Activated CD4-positive, alpha-beta T cell treated with anti-CD3 and anti-CD28 coated beads, Interleukin-2, amount 10 ng/mL, durations not matched to agents 24 days and 14 days (primary cell): ENCODE data around the gene ZIC4. TPM values are rescaled to one million over a fixed set of nuclear protein-coding genes. Genes with fewer than 3 reads are reported as not detected.
A peak's percentile ranks its signal among the peaks of the same experiment; 100 is the strongest.

Experiments used
- DNase-seq: peaks from one replicate; pipeline ENCODE4 v3.0.0; 2022
- H3K27ac Mint-ChIP-seq: one replicate; pipeline ENCODE4 v1.8.0; 2022; ENCODE audit warnings: mild to moderate bottlenecking, mixed read lengths
- H3K27me3 Mint-ChIP-seq: one replicate; pipeline ENCODE4 v1.8.0; 2022; ENCODE audit warnings: mixed read lengths
- H3K36me3 Mint-ChIP-seq: one replicate; pipeline ENCODE4 v1.8.0; 2022; ENCODE audit warnings: low read depth, mild to moderate bottlenecking, mixed read lengths
- H3K4me1 Mint-ChIP-seq: one replicate; pipeline ENCODE4 v1.8.0; 2021; ENCODE audit warnings: mixed read lengths
- H3K4me3 Mint-ChIP-seq: one replicate; pipeline ENCODE4 v1.8.0; 2022; ENCODE audit warnings: mild to moderate bottlenecking, moderate library complexity, mixed read lengths
- H3K9me3 Mint-ChIP-seq: one replicate; pipeline ENCODE4 v1.8.0; 2021; ENCODE audit warnings: mixed read lengths
- intact Hi-C: fragments of 100-400 bp; cut with micrococcal nuclease; formaldehyde crosslinking; loops from one replicate; pipeline ENCODE4 v1.15.1; 2023
- total RNA-seq: library from RNA; stranded (reverse); gene quantifications from 2 replicates; pipeline ENCODE4 v1.2.3, GENCODE V29; 2022

ZIC4 gene
- total RNA-seq, 1 donor from 2014 or later: not detected

DNA sequence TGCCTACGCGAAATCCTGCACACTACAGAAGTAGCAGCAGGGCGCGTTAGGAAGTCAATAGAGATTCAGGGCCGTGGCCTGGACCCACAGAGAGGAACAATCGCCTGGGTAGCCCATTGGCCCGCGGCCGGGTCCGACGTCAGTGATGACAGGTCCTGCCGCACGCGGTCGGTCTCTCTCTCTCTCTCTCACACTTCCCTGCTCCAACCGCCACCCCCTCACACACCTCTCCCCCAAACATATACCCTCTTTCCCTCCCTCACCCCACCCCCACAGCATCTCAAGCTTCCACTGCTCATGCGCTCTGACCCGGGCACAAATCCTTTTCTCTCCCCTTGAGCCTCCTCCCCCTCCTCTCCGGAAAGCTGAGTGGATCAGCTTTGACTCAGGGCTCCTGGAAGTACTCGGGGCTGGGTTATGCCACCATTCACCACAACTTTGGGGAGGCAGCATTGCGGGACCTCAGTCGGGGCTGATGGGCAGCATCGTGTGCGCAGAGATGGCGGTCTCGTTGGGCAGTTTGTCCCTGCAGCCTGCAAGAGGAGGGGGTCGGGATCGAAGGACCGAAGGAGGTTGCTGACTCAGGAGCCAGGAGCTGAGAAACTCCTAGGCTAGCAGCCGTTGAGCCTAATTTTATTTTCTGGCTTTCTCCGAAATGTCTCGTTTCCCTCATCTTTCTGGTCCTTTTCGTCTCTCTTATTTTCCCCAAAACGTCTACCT, 9.0 kb downstream of the ZIC4 start:
- no peaks in the 10 kb centered on the region for H3K36me3 Mint-ChIP-seq
- peaks cover 6% of the 10 kb centered on the region for H3K9me3 Mint-ChIP-seq
- DNase-seq: no peak
- peak overlapping the region; percentile 37 for H3K27ac Mint-ChIP-seq
- H3K4me3 Mint-ChIP-seq: no peak overlapping the region
- intact Hi-C loops: loop anchor here (2.0 kb wide), 1 partner anchor 15 kb away; no protein-coding TSS in a partner anchor
- H3K4me1 Mint-ChIP-seq: peaks cover 4% of the 10 kb centered on the region
- peaks cover 66% of the 10 kb centered on the region for H3K27me3 Mint-ChIP-seq

GRCh38 chr3:147396712-147397046, 9.7 kb downstream of the ZIC4 start:
- H3K4me1 Mint-ChIP-seq: peaks cover 4% of the 10 kb centered on the region
- DNase-seq: no peak
- H3K36me3 Mint-ChIP-seq: no peaks in the 10 kb centered on the region
- no peak overlapping the region for H3K27ac Mint-ChIP-seq
- no peak overlapping the region for H3K4me3 Mint-ChIP-seq
- intact Hi-C loops: loop anchor here (2.0 kb wide), 1 partner anchor 16 kb away; no protein-coding TSS in a partner anchor
- peaks cover 6% of the 10 kb centered on the region for H3K9me3 Mint-ChIP-seq
- H3K27me3 Mint-ChIP-seq: peaks cover 68% of the 10 kb centered on the region

DNA sequence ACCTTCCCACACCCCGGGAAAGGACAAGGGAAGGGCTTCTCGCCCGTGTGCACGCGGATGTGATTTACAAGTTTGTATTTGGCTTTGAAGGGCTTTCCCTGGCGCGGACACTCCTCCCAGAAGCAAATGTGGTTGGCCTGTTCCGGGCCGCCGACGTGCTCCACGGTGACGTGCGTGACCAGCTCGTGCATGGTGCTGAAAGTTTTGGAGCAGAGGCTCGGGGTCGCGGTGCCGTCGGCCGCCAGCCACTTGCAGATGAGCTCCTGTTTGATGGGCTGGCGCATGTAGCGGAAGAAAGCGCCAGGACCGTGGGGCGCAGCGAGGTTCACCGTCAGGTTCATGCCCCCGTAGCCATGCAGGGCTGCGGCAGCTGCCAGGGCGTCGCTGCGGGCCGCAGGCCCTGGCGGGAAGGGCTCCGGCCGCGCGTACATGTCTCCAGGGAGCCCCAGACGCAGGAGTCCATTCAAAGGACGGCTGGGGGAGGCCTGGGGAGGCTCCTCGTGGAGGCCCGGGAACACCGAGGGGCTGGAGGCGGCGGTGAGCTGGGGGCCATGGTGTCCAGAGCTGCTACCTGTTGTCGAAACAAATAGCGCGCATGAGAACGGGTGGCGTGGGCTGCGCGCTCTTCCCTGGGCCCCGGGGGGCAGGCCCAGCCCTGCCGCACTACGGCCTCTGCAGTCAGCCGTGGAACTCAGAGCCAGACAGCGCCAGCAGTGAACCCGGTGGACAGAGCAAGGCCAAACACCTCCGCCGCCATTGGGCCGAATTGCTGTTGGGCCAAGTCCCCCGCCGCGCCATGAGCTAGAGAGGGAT, 10.2 kb downstream of the ZIC4 start:
- no peak overlapping the region for H3K27ac Mint-ChIP-seq
- H3K36me3 Mint-ChIP-seq: no peaks in the 10 kb centered on the region
- intact Hi-C loops: loop anchor here (2.0 kb wide), 1 partner anchor 17 kb away; no protein-coding TSS in a partner anchor
- peaks cover 71% of the 10 kb centered on the region for H3K27me3 Mint-ChIP-seq
- peaks cover 6% of the 10 kb centered on the region for H3K9me3 Mint-ChIP-seq
- no peak for DNase-seq
- no peak overlapping the region for H3K4me3 Mint-ChIP-seq
- peaks cover 4% of the 10 kb centered on the region for H3K4me1 Mint-ChIP-seq

DNA sequence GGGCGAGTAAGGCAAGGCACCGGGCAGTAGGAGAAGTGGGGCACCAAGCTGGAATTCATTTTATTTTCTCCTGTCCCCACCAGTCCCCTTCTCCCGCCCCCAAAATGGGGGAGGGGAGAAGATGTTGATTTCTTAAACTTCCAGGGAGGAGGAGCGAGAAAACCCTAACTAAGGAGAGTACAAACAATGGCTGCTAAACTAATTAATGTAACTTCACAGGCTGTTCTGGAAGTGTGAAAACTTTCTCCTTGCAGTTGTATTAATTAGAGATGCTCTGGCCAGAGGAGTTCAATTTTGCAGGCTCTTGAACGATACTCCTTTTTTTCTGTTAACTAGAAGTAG, 11.5 kb downstream of the ZIC4 start:
- H3K4me3 Mint-ChIP-seq: no peak overlapping the region
- H3K9me3 Mint-ChIP-seq: peaks cover 8% of the 10 kb centered on the region
- H3K36me3 Mint-ChIP-seq: no peaks in the 10 kb centered on the region
- peaks cover 4% of the 10 kb centered on the region for H3K4me1 Mint-ChIP-seq
- peak overlapping the region; percentile 34 for H3K27ac Mint-ChIP-seq
- H3K27me3 Mint-ChIP-seq: peaks cover 70% of the 10 kb centered on the region
- no peak for DNase-seq
- intact Hi-C loops: no loop called here

GRCh38 chr3:147393943-147394883, 12.1 kb downstream of the ZIC4 start:
- peaks cover 4% of the 10 kb centered on the region for H3K4me1 Mint-ChIP-seq
- no peak overlapping the region for H3K4me3 Mint-ChIP-seq
- peak overlapping the region; percentile 42 for H3K27ac Mint-ChIP-seq
- H3K27me3 Mint-ChIP-seq: peaks cover 69% of the 10 kb centered on the region
- no peaks in the 10 kb centered on the region for H3K36me3 Mint-ChIP-seq
- intact Hi-C loops: no loop called here
- peaks cover 12% of the 10 kb centered on the region for H3K9me3 Mint-ChIP-seq
- no peak for DNase-seq

GRCh38 chr3:147393261-147393942, 12.9 kb downstream of the ZIC4 start:
- no peak overlapping the region for H3K27ac Mint-ChIP-seq
- H3K4me1 Mint-ChIP-seq: peaks cover 4% of the 10 kb centered on the region
- intact Hi-C loops: no loop called here
- H3K4me3 Mint-ChIP-seq: no peak overlapping the region
- no peak for DNase-seq
- H3K36me3 Mint-ChIP-seq: no peaks in the 10 kb centered on the region
- H3K9me3 Mint-ChIP-seq: peaks cover 12% of the 10 kb centered on the region
- H3K27me3 Mint-ChIP-seq: peaks cover 71% of the 10 kb centered on the region

- no peak for DNase-seq
- intact Hi-C loops: loop anchor here (1.0 kb wide), 1 partner anchor 36 kb away; no protein-coding TSS in a partner anchor
- H3K4me1 Mint-ChIP-seq: peaks cover 1% of the 10 kb centered on the region
- no peaks in the 10 kb centered on the region for H3K36me3 Mint-ChIP-seq
- H3K27me3 Mint-ChIP-seq: peaks cover 71% of the 10 kb centered on the region
- no peak overlapping the region for H3K27ac Mint-ChIP-seq
- peaks cover 12% of the 10 kb centered on the region for H3K9me3 Mint-ChIP-seq
- H3K4me3 Mint-ChIP-seq: no peak overlapping the region
Observed at GRCh38 chr3:147392625-147392946, 13.8 kb downstream of the ZIC4 start.

DNA sequence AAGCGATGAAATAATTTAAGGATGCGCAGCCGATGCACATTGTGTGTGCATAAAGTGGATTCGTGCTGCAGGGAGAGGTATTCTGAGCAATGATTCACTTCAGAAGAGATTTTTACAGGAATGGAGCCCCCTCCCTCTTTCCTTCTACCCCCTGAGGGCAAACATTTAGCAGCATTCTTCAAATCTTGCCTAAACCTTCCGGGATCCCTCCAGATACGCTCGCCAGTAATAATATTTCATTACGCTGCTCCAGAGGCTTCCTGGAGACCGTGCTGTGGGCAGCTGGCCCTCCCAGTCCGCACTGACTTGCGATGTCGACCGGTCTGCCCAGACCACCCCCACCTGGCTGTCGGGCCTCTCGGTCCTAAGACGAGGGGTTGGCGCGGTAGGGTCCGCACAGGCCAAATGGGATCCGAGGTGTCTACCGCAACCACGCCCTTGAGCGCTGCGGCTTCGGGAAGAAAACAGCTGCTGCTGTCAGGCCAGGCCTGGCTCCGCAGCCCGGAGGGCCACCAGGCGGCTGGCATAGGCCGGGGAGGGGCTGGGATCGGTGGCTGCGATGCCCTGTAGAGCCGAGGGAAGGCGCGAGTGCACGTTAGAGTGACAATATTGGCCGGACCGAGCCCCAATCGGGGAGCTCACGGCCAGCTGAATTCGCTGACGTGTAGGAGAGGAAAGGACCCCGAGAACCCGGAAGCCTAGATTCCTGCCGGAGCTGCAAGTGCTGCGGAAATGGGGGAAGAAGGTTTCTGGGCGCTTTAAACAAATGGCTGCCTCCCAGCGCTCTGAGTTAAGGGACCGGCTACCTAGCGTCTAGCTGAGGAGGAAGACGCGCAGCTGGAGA, 14.3 kb downstream of the ZIC4 start:
- Mint-ChIP-seq H3K4me1 (peaks cover 1% of the 10 kb centered on the region), H3K4me3 (no peak overlapping the region), H3K9me3 (peaks cover 7% of the 10 kb centered on the region), H3K27ac (peak overlapping the region; percentile 41), H3K36me3 (no peaks in the 10 kb centered on the region), H3K27me3 (peaks cover 71% of the 10 kb centered on the region)
- intact Hi-C loops: loop anchor here (1.0 kb wide), 1 partner anchor 36 kb away; no protein-coding TSS in a partner anchor
- DNase-seq: no peak

DNA sequence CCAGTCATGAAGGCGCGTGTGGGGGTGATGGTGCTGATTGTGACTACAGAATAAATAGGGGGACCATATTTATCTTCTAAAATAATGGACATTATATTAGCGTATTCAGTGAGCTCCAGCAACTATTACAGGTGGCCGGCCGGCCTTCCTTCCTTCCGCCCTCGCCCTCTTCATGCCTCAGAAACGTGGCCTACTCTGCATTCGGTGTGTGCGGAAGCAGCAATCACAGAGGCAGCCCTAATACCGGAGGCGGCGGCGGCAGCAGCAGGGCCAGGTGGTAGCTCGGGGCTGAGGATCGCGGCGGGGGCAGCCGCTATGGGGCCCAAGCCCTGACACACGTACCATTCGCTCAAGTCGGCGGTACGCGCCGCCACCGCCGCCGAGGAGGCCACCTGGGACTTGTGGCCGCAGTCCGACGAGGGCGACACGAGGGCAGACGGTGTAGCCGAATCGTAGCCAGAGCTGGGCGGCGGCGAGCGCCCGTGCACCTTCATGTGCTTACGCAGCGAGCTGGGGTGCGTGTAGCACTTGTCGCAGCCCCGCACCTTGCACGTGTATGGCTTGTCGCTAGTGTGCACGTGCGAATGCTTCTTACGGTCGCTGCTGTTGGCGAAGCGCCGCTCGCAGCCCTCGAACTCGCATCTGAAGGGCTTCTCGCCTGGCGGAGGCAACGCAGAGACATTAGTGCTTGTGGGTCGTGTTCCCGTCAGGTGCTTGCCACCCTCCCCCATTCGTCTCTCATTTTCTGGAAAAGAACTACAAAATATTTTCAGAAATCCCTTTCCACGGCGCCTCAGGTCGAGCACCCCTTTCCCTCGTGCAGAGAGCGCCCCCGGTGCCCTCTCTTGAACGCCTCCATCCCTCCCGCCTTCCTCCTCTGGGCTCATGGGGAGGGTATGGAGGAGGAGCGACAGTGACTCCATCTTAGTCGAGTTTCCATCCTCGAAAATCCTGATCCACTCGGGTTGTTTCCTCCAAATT, 15.5 kb downstream of the ZIC4 start:
- H3K4me3 Mint-ChIP-seq: no peak overlapping the region
- H3K4me1 Mint-ChIP-seq: peaks cover 1% of the 10 kb centered on the region
- no peak for DNase-seq
- intact Hi-C loops: no loop called here
- no peaks in the 10 kb centered on the region for H3K36me3 Mint-ChIP-seq
- H3K27me3 Mint-ChIP-seq: peaks cover 76% of the 10 kb centered on the region
- no peak overlapping the region for H3K27ac Mint-ChIP-seq
- peaks cover 7% of the 10 kb centered on the region for H3K9me3 Mint-ChIP-seq

DNA sequence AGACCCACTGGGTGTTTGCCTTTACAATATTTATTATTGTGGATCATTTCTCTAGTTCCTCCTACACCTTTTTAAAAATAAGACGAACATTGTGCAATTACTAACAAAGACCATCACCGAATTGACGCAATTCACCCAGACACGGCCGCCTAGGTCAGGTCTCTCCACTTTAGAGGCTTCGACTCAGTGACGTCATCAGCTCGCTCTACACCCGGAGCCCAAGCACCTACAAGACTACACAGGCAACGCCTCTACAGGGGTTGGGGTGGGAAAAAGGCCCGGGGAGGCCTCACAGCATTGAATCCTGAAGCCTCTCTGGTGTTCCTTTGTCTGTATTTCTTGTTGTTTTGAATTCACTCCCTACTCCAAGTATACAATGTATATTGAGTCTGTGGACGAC, 16.6 kb downstream of the ZIC4 start:
- Mint-ChIP-seq H3K27me3 (peaks cover 76% of the 10 kb centered on the region), H3K4me3 (no peak overlapping the region), H3K27ac (peak overlapping the region; percentile 34), H3K9me3 (peaks cover 7% of the 10 kb centered on the region), H3K36me3 (no peaks in the 10 kb centered on the region), H3K4me1 (peaks cover 1% of the 10 kb centered on the region)
- intact Hi-C loops: loop anchor here (5.0 kb wide), 1 partner anchor 33 kb away; no protein-coding TSS in a partner anchor
- DNase-seq: no peak

DNA sequence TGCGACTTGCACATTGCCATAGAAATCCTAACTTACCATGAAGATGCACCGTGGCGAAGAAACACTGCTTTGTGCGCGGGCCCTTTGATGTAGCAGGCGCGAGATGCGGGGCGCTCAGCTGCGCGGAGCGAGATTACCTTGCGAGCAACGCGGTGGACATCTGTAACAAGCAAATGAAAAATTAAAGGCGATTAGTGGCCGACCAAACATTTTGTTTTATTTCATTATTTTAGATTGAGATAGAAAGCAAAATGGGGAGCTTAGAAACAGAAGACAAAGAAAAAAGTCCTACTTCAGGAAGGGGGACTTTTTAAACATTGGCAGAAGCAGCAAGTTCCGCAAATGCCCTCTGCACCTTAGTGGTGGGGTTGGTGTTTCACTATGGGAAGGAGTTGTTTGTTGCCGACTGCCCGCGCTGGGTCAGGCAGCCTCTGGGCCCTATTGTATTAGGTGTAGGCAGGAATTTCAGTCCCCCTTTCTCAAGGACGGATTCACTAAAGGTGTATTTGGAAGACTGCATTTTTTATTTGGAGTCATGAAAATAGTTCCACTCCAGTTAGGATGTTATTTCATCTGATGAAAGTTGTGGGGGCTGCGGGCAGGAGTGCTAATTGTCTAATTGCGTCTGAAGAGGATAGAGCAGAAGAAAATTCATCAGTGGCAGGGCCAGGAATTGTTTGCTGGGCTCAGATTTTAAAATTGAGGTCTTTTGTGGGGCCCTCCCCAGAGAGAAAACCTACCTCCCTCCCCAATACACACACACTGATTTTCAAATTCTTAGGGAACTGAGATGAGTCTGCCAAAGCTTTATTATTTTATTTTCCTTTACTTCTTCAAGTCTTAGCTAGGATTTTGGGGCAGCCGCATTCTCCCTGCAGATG, 17.4 kb downstream of the ZIC4 start:
- peaks cover 7% of the 10 kb centered on the region for H3K9me3 Mint-ChIP-seq
- H3K27ac Mint-ChIP-seq: no peak overlapping the region
- H3K27me3 Mint-ChIP-seq: peaks cover 72% of the 10 kb centered on the region
- no peak for DNase-seq
- peaks cover 1% of the 10 kb centered on the region for H3K4me1 Mint-ChIP-seq
- H3K36me3 Mint-ChIP-seq: no peaks in the 10 kb centered on the region
- intact Hi-C loops: loop anchor here (5.0 kb wide), 1 partner anchor 33 kb away; no protein-coding TSS in a partner anchor
- no peak overlapping the region for H3K4me3 Mint-ChIP-seq
